ENCODE data around the gene PHF13.
A peak's percentile ranks its signal among the peaks of the same experiment; 100 is the strongest.

Gene PHF13

GRCh38 chr1:6602669-6603237 lies 10.8 kb upstream of the PHF13 start, which contains the start of gene KLHL21:
Gene KLHL21 (minus strand): TSS chr1:6602869. CDS start chr1:6602817, 52 bp downstream.
- DNase-seq (ENCODE audit: low spot score), result peak; percentile 91

GRCh38 chr1:6603238-6603914 lies 10.2 kb upstream of the PHF13 start:
- DNase-seq (ENCODE audit: low spot score), result peak; percentile 68

GRCh38 chr1:6603915-6604558 lies 9.5 kb upstream of the PHF13 start:
- no peak for DNase-seq (ENCODE audit: low spot score)

GRCh38 chr1:6612641-6613360 lies 730 bp upstream of the PHF13 start:
- DNase-seq (ENCODE audit: low spot score), result no peak

GRCh38 chr1:6614019-6614928 lies 743 bp downstream of the PHF13 start:
- DNase-seq (ENCODE audit: low spot score), result peak; percentile 39

GRCh38 chr1:6614929-6615785 lies 1.6 kb downstream of the PHF13 start:
- DNase-seq (ENCODE audit: low spot score), result no peak

GRCh38 chr1:6619045-6619444 lies 5.5 kb downstream of the PHF13 start:
- no peak for DNase-seq (ENCODE audit: low spot score)

- DNase-seq (ENCODE audit: low spot score), result no peak
Measured at GRCh38 chr1:6621429-6622391, 8.2 kb downstream of the PHF13 start.

GRCh38 chr1:6622396-6623152 lies 9.0 kb downstream of the PHF13 start:
- DNase-seq (ENCODE audit: low spot score), result no peak

- DNase-seq (ENCODE audit: low spot score), result no peak
Measured at GRCh38 chr1:6623269-6623965, 9.9 kb downstream of the PHF13 start.

- DNase-seq (ENCODE audit: low spot score), result peak; percentile 90
Measured at GRCh38 chr1:6624710-6625583, 11.4 kb downstream of the PHF13 start, which contains the start of gene THAP3. Gene THAP3 (plus strand): TSS chr1:6624868. CDS start chr1:6625219, 351 bp downstream.

- no peak for DNase-seq (ENCODE audit: low spot score)
Measured at GRCh38 chr1:6625584-6626149, 12.1 kb downstream of the PHF13 start.

- DNase-seq (ENCODE audit: low spot score), result no peak
Measured at GRCh38 chr1:6627031-6627430, 13.5 kb downstream of the PHF13 start.

GRCh38 chr1:6627841-6628545 lies 14.5 kb downstream of the PHF13 start:
- no peak for DNase-seq (ENCODE audit: low spot score)

- no peak for DNase-seq (ENCODE audit: low spot score)
Measured at GRCh38 chr1:6628971-6629479, 15.5 kb downstream of the PHF13 start.

- no peak for DNase-seq (ENCODE audit: low spot score)
Measured at GRCh38 chr1:6630027-6630426, 16.5 kb downstream of the PHF13 start.
